Measurements from ENCODE around the gene SLC7A6OS. TPM values are rescaled to one million over a fixed set of nuclear protein-coding genes. Genes with fewer than 3 reads are reported as not detected.

SLC7A6OS gene
- total RNA-seq, 2 donors from 2014 or later = 22.5 to 26.0 TPM

GRCh38 chr16:68283346-68283745 lies 27.4 kb downstream of the SLC7A6OS start:
- 89 to 94% methylated on average over 3 to 5 of the region's 5 CpGs for WGBS, 2 experiments (ENCODE audit: insufficient coverage in 1 of 2, insufficient read length in 1 of 2)
- H3K27ac Mint-ChIP-seq = peak overlapping the region; percentile 33

DNA sequence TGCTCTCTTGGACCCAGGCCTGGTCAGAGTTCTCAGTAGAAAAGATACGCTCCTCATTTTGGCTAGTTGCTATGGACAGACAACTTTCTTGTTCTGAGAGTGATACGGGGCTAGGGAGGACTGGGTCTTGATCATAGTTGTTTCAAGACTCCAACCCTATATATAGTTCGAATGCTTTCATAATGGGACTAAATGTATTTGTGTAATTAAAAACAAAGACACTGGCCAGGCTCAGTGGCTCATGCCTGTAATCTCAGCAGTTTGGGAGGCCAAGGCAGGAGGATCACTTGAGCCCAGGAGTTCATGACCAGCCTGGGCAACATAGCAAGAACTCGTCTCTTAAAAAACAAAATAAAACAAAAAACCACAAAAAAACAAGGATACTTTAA lies 28.7 kb downstream of the SLC7A6OS start:
- no peaks in the 10 kb centered on the region for H3K4me1 ChIP-seq (ENCODE audit: control insufficient read depth, insufficient read depth, low read length)
- no peak for TF ChIP-seq CTCF (conservative IDR thresholded peaks at IDR 0.05)
- peaks cover 18% of the 10 kb centered on the region for H3K4me1 Mint-ChIP-seq
- no peaks in the 10 kb centered on the region for H3K27me3 Mint-ChIP-seq (ENCODE audit: insufficient read depth)
- peaks cover 71% of the 10 kb centered on the region for H3K36me3 ChIP-seq (ENCODE audit: control insufficient read depth, insufficient read depth, low read length)
- peaks cover 38% of the 10 kb centered on the region for H3K36me3 Mint-ChIP-seq (ENCODE audit: low read depth)
- no peaks in the 10 kb centered on the region for H3K27me3 ChIP-seq (ENCODE audit: control insufficient read depth, insufficient read depth, low read length, poor library complexity, severe bottlenecking)
- no peak overlapping the region for H3K4me3 Mint-ChIP-seq
- H3K27ac ChIP-seq (ENCODE audit: low read depth, low read length) = no peak overlapping the region
- DNase-seq = no peak
- H3K4me3 ChIP-seq (ENCODE audit: low read length) = no peak overlapping the region
- WGBS, 2 experiments (ENCODE audit: insufficient coverage in 1 of 2, insufficient read length in 1 of 2) = 95% methylated on average over 4 of the region's 4 CpGs; no CpG with 5 or more reads in 1 of the 2 experiments
- H3K9ac ChIP-seq (ENCODE audit: extremely low read depth, low read length, poor library complexity, severe bottlenecking) = no peak overlapping the region
- H3K27ac Mint-ChIP-seq = no peak overlapping the region
- H3K9me3 Mint-ChIP-seq = peaks cover 1% of the 10 kb centered on the region
- no peaks in the 10 kb centered on the region for H3K9me3 ChIP-seq (ENCODE audit: control insufficient read depth, low read length)

More at GRCh38 chr16:68283346-68283745, 27.4 kb downstream of the SLC7A6OS start:
- no peak overlapping the region for H3K4me3 ChIP-seq (ENCODE audit: low read length)
- no peak for TF ChIP-seq CTCF (conservative IDR thresholded peaks at IDR 0.05)
- no peak overlapping the region for H3K9ac ChIP-seq (ENCODE audit: extremely low read depth, low read length, poor library complexity, severe bottlenecking)
- H3K27me3 ChIP-seq (ENCODE audit: control insufficient read depth, insufficient read depth, low read length, poor library complexity, severe bottlenecking) = no peaks in the 10 kb centered on the region
- Mint-ChIP-seq H3K36me3 (ENCODE audit: low read depth) (peaks cover 47% of the 10 kb centered on the region), H3K9me3 (peaks cover 1% of the 10 kb centered on the region), H3K4me1 (peaks cover 18% of the 10 kb centered on the region), H3K27me3 (ENCODE audit: insufficient read depth) (no peaks in the 10 kb centered on the region), H3K4me3 (no peak overlapping the region)
- peaks cover 84% of the 10 kb centered on the region for H3K36me3 ChIP-seq (ENCODE audit: control insufficient read depth, insufficient read depth, low read length)
- no peaks in the 10 kb centered on the region for H3K9me3 ChIP-seq (ENCODE audit: control insufficient read depth, low read length)
- no peak overlapping the region for H3K27ac ChIP-seq (ENCODE audit: low read depth, low read length)
- no peaks in the 10 kb centered on the region for H3K4me1 ChIP-seq (ENCODE audit: control insufficient read depth, insufficient read depth, low read length)
- no peak for DNase-seq

GRCh38 chr16:68281368-68282063 lies 29.2 kb downstream of the SLC7A6OS start:
- no peak overlapping the region for H3K4me3 ChIP-seq (ENCODE audit: low read length)
- no peak for DNase-seq
- no peak overlapping the region for H3K27ac ChIP-seq (ENCODE audit: low read depth, low read length)
- Mint-ChIP-seq H3K9me3 (peaks cover 1% of the 10 kb centered on the region), H3K36me3 (ENCODE audit: low read depth) (peaks cover 35% of the 10 kb centered on the region), H3K27me3 (ENCODE audit: insufficient read depth) (no peaks in the 10 kb centered on the region), H3K4me3 (no peak overlapping the region), H3K4me1 (peaks cover 18% of the 10 kb centered on the region), H3K27ac (no peak overlapping the region)
- H3K9me3 ChIP-seq (ENCODE audit: control insufficient read depth, low read length) = no peaks in the 10 kb centered on the region
- H3K9ac ChIP-seq (ENCODE audit: extremely low read depth, low read length, poor library complexity, severe bottlenecking) = no peak overlapping the region
- H3K36me3 ChIP-seq (ENCODE audit: control insufficient read depth, insufficient read depth, low read length) = peaks cover 70% of the 10 kb centered on the region
- 93 to 100% methylated on average over 1 to 4 of the region's 4 CpGs for WGBS, 2 experiments (ENCODE audit: insufficient coverage in 1 of 2, insufficient read length in 1 of 2)
- H3K4me1 ChIP-seq (ENCODE audit: control insufficient read depth, insufficient read depth, low read length) = no peaks in the 10 kb centered on the region
- H3K27me3 ChIP-seq (ENCODE audit: control insufficient read depth, insufficient read depth, low read length, poor library complexity, severe bottlenecking) = no peaks in the 10 kb centered on the region
- TF ChIP-seq CTCF (conservative IDR thresholded peaks at IDR 0.05) = no peak
